ENCODE measurements around the gene NCK2.

Gene NCK2

DNA sequence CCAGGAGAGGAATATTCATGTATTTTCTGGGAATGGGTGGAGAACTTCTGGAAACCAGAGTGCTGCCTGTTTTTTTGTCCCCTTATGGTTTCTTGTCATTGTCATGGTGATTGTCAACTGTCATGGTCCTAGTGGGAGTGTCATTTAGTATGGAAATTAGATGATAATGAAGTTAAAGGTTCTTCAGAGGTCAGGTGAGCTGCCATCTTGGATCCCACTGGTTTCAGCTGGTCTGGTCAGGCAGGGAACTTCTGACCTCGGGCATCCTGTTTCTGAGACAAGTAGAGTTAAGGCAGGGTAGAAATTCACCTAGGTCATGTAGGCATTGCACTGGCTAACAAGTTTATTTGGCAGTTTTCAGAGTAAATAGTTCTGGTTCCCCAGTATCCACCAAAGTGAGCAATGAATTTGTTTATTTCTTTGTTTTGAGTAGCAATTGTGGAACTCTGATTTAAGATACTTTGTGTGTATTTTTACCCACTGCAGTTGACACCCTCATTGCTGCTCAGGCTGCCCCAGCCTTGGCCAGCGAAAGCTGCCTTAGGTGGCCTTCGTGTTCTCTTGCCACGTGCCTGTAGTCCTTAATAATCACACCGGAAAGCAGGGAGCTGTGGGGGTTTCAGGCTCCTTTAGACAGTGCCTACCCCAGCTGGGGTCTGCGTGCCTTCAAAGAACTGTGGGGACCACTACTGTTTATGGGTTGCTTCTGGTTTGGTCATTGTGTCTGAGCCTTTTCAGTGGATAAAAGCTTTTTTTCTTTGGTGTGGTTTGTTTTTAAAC, 48.7 kb downstream of the NCK2 start:
- DNase-seq (ENCODE audit: low spot score): no peak

GRCh38 chr2:105794926-105795574, 50.3 kb downstream of the NCK2 start:
- no peak for DNase-seq (ENCODE audit: low spot score)

GRCh38 chr2:105795575-105795934, 50.8 kb downstream of the NCK2 start:
- DNase-seq (ENCODE audit: low spot score): no peak

DNA sequence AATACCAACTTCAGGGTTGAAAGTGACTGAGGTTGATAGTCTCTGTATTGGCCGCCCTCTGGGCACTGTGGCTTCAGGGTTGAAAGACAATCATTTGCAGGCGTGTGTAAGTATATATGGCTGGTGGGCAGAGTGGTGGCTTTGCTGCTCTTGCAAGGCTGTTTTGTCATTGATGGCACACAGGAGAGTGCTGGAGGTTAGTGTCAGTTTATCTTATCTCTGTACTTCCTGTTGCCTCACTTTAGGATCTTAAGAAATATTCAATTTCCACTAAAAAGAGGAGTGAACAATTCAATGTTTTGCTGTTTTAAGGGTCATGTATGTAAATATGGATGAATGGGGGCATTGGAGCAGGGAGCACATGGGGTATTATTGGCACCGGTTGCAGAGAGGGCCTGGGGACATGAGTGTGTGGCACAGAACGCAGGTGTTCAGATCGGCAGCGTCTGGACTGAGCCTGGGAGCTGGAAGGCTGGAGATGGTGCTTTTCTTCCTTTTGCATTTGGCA, 51.5 kb downstream of the NCK2 start:
- DNase-seq (ENCODE audit: low spot score): peak; percentile 56

GRCh38 chr2:105796791-105797190, 52.1 kb downstream of the NCK2 start:
- DNase-seq (ENCODE audit: low spot score): no peak

GRCh38 chr2:105797298-105797819, 52.6 kb downstream of the NCK2 start:
- DNase-seq (ENCODE audit: low spot score): no peak

GRCh38 chr2:105798595-105798994, 53.9 kb downstream of the NCK2 start:
- no peak for DNase-seq (ENCODE audit: low spot score)

GRCh38 chr2:105800036-105800713, 55.5 kb downstream of the NCK2 start:
- DNase-seq (ENCODE audit: low spot score): no peak

GRCh38 chr2:105800953-105801635, 56.4 kb downstream of the NCK2 start:
- no peak for DNase-seq (ENCODE audit: low spot score)

GRCh38 chr2:105801961-105802360, 57.2 kb downstream of the NCK2 start:
- no peak for DNase-seq (ENCODE audit: low spot score)

- no peak for DNase-seq (ENCODE audit: low spot score)
Observed at GRCh38 chr2:105802587-105802986, 57.9 kb downstream of the NCK2 start.

DNA sequence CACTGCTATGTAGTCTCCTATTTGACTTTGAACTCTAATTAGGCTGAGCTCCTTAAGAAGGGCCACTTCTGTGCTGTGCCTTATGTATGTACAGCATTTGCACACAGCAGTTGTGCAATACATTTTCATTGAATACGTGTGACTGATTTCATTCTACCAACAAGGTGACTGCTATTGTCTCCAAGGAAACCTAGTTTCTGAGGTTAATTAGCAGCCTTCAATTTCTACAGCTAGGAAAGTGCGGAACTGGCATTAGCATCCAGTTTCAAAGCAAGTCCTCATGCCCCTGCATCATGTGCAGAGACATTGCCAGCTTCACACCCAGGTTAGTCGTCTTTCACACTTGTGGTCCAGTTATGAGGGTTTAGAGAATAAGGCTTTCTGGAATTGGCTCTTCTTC, 58.6 kb downstream of the NCK2 start:
- no peak for DNase-seq (ENCODE audit: low spot score)

- DNase-seq (ENCODE audit: low spot score): no peak
Observed at GRCh38 chr2:105803773-105804172, 59.1 kb downstream of the NCK2 start.

DNA sequence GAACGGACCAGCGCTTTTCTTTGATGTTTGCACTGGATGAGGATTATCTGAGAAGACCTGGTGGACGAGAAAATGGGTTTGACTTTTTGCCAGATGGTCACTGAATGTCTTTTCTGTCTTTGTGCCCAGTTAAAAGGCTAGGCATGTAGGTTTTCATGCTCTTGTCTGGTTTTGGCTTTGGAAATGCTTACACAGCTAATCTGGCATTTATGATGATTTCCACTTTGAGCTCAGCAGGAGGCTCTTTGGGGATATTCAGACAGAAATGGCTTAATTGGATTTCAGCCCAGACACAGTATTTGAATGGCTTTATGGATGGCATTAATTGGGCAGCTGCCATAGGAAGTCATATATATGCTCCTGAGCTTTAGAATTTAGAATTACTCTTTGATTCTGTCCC, 59.6 kb downstream of the NCK2 start:
- DNase-seq (ENCODE audit: low spot score): peak; percentile 58

DNA sequence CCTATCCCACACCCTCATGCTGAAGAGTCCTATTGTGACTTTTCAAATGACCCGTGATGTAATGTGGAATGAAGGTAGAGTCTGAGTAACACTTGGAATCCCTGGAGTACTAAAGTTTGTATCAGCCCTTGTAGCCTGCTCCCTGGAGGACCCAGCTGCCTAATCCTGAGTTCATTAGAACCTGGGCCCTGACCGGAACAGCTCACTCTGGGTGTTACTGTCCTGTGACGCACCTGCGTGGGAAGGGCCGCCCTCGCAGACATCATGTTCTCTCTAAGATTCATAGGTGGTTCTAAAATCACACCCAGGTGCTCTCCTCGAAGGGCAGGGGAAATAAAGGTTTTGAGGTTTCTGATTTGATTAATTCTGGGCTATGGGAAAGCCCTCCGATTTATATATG, 62.3 kb downstream of the NCK2 start:
- no peak for DNase-seq (ENCODE audit: low spot score)

DNA sequence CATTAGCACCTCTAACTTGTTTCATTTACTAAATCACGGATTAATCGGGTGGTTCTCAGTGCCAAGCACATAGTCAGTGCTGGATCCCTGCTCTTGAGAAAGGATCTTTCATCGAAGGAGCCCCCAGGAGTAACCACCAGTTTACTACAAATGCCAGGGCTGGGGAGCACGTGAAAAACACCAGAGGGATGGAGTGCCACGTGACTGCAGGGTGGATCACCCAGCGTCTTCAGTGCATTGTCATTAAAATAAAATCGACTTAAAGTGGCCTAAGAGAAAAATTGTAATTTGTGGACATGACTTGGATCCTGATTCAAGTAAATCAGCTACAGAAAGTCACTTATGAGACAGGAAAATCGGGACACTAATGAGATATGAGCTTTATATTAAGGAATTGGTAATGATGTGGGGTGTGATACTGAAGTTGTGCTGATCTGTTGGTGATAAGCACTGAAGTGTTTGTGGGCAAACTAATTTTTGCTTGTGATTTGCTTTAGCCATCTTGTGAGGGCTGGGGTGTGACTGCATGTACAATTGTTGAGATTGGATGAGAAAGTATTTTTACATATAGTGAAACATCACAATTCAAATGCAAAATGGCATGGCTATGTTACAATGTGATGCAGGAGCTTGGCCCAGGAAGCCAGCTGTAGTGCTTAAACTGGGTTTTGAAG, 63.8 kb downstream of the NCK2 start:
- DNase-seq (ENCODE audit: low spot score): no peak

GRCh38 chr2:105809097-105809473, 64.4 kb downstream of the NCK2 start:
- DNase-seq (ENCODE audit: low spot score): no peak

DNA sequence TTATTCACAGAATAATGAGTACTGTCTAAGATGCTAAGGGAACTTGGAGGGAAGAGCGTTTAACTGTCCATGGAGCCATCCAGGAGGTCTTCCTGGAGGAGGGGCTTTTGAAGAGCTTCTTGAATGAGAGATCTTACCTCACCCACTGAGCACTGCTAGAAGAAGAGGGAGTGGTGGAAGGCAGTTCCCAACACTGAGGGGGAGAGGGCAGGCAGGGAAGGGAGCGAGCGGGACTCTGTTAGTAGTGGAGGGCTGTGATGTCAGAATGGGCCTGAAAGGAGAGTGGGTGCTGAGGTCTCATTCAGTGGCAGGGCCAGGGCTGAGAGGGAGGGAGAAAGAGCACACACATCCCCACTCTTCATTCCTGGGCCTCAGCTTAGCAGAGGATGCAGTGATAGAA, 65.0 kb downstream of the NCK2 start:
- no peak for DNase-seq (ENCODE audit: low spot score)

GRCh38 chr2:105812180-105813044, 67.7 kb downstream of the NCK2 start:
- DNase-seq (ENCODE audit: low spot score): peak; percentile 80

GRCh38 chr2:105813045-105813315, 68.3 kb downstream of the NCK2 start:
- no peak for DNase-seq (ENCODE audit: low spot score)

DNA sequence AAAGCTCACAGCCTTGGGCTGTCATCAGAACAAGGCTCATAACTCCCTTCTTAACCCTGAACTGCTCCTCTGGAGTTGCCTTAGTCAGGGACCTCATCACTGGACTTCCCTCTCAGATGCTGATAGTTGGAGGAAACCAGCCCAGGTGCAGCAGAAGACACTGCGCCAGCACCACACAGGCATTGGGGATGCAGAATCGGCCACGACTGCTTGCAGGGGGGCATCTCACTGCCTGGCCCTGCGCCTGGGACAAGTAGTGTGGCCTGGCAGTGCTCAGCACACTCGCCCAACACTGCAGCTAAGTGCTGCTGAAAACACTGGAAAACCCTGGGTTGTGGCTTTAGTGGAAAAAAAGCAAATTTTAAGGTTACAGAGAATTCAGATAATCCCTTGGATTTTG, 68.7 kb downstream of the NCK2 start:
- no peak for DNase-seq (ENCODE audit: low spot score)
